HG02885 (cell line): ENCODE results near the gene TAS1R2.

Experiments
- ATAC-seq: cut with Tn5 transposase; IDR thresholded peaks from one replicate; pipeline ENCODE4 v1.9.1; 2021; ENCODE audit warnings: mild to moderate bottlenecking; ENCODE audit not compliant: unreplicated experiment, poor library complexity

Gene TAS1R2

DNA sequence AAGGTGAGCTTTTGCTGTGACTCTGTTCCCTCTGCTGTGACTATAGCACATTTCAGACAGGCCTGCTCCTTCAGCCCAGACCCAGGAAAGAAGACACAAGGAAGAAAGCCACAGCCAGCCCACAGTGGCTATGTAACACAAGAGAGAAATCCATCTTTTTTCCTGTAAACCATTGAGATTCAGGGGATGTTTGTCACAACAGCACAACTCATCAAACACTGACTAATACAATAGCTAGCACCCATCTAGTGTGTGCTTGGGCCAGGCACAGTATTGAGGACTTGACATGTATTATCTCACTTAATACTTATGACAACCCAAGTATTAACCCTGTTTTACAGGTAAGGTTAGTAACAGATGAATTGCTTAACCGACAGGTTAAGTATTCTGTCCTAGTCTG is 29.8 kb downstream of the TAS1R2 start:
- no peak for ATAC-seq

DNA sequence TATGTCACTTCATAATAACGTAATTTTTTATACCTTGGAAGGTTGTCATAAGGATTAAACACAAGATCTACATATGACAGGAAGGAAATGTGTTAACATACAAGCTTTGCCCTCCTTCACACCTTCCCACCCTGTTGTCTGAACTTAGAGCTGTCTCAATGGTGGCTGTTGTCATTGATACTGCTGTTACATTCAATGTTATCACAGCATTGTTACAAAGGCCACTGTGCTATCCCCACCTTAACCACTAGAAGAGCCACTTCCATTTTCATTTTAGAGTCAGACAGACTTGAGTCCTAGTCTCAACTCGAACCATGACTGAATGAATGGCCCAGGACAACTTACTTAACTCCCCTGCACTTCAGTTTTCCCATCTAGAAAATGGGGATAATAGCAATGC is 31.2 kb downstream of the TAS1R2 start:
- no peak for ATAC-seq

DNA sequence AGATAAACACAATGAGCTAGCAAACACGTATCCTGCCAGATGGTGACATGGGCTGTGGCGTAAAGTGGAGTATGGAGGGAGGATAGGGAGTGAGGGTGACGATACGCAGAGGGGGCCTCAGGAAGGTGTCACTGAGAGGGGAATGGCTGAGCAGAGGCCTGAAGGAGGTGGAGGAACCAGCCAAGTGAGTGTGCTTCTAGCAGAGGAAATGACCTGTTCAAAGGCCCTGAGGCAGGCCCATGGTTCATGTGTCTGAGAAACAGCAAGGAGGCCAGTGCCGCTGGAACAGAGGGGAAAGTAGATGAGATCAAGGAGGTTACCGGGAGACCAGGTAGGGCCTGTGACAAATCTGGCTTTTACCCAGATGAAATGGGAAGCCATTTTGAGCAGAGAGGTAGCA is 36.0 kb downstream of the TAS1R2 start:
- no peak for ATAC-seq

DNA sequence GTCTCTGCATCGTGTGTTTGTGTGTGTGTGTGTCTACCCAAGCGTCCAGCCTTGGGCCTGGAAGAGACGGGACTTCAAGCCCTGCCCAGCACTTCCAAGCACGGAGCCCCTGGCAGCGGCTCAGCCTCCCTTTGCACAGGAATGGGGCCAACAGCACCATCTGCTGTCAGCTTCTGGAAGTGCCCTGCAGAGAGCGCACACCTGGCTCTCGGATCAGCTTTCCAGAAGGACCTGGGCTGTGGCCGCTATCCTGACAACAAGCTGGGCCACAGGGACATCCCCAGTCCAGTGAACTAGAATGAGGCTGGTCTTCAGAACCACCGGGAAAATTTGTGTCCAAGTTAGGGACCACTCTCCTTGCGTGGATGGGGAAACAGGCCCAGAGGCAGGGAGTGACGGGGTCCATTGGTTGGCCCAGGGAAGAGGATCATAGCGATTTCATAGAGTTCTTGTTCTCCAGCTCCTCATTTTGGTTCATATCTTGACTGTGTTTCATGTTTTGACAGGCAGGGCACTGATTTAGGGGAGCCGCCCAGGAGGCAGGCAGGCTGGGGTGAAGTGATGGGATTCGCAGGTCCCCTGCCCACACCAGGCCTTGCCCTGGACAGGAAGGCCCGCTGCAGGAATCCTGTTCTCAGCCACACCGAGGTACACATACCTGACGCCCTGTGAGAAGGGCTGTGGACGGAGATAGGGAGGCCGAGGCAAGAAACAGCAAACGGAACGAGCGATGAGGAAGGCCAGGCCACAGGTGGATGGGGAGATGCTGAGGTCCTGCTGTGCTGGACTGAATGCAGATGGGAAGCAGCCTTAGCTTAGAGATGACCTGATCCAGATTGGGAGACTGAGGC is 38.4 kb downstream of the TAS1R2 start:
- no peak for ATAC-seq

GRCh38 chr1:18819986-18820790 is 39.3 kb downstream of the TAS1R2 start:
- ATAC-seq, result no peak

- ATAC-seq, result no peak
Observed at GRCh38 chr1:18819203-18819602, 40.3 kb downstream of the TAS1R2 start.

DNA sequence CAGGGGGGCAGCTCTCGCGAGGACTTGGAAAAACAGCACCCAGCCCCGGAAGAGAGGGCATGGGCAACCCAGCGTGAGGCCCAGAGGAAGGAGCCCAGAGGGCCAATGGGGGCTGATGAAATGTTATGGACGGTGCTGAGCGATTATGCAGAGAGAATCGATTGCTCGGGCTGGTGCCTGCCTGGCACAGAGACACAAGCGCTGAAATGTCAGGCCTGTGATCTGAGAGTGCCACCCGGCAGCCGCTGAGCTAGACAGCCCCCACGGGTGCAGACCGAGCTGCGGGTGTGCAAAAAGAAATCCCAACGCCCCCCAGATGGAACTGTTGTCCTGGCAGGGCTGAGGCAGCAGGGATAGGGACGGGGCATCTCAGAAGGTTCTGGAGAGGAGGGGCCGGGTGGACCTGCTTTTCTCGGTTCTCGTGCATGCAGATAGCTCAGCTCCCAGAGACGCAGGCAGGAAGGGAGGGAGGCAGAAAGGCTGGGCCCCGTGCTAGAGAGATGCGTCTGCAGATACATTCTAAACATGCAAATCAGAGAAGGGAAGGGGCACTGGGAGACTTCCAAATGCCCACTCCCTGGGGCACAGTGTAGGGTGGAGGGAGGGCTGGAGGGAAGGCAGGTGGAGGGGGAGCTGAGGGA is 41.5 kb downstream of the TAS1R2 start:
- no peak for ATAC-seq

DNA sequence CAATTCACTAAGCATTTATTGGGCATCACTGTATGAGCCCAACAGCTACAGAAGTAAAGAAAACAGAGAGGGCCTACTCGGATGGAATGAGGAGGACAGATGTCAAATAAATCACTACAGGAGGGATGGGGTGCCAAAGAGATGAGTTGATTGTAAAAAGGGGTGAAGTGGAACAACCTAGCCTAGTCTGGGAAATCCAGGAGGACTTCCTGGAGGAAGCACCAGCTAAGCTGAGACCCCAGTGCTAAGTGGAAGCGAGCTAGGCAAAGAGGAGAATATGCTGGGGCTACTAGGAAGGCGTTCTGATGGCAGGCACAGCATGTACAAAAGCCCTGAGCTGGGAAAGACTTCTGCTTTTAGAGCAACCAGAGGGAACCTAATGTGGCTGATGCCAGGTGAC is 42.1 kb downstream of the TAS1R2 start:
- no peak for ATAC-seq

DNA sequence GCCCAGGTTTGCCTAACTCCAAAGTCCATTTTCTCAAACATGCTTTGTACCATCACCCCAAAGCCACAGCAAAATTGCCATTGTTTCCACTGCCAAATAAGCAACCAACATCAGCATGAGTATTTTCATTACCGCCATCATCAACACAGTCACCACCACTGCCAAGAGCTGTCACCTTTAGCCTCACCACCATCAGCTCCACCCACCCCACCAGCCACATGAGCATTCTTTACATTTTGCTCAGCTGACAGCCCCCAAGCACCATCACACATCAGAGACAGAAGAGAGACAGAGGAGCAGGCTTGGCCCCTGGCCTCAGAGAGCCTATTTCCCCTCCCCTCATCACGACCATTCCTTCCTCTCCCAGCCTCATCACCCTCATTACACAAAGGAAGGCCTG is 42.7 kb downstream of the TAS1R2 start:
- ATAC-seq, result no peak

- no peak for ATAC-seq
Observed at GRCh38 chr1:18814874-18815531, 44.5 kb downstream of the TAS1R2 start.

- no peak for ATAC-seq
Observed at GRCh38 chr1:18814425-18814824, 45.0 kb downstream of the TAS1R2 start.

- ATAC-seq, result no peak
Observed at GRCh38 chr1:18812453-18812939, 47.0 kb downstream of the TAS1R2 start.

DNA sequence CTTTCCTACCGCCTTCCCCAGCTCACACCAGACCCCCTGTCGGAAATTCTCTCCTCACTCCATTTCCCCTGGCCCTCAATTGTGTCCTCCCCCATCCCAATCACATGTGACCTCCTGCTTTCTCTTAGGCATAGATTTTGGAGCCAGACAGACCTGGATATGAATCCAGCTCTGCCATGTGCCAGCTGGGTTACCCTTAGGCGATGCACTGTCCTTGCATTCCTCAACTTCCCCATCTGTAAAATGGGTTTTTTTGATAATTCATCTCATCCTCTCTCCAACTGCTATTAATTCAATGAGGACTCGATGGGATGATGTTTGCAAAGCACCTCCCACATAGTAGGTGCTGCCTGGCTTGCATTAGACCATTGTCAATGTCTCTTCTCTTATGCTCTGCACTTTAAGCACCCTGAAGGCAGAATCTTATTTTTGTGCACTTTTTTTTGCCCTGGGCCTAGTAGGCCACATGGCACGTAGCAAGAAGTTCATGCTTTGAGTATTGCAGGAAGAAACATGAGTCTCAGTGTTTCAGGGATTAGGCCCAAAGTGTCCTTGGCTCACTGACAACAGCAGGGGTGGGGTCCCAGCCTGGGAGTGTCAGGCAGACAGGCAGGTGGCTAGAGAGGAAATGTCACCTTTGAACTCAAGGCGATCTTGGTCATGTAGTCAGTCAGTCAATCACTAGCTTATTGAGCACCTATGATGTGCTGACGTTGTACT is 47.6 kb downstream of the TAS1R2 start:
- ATAC-seq, result no peak

GRCh38 chr1:18809953-18810899 is 49.2 kb downstream of the TAS1R2 start:
- no peak for ATAC-seq

GRCh38 chr1:18808550-18808949 is 50.9 kb downstream of the TAS1R2 start:
- ATAC-seq, result no peak

DNA sequence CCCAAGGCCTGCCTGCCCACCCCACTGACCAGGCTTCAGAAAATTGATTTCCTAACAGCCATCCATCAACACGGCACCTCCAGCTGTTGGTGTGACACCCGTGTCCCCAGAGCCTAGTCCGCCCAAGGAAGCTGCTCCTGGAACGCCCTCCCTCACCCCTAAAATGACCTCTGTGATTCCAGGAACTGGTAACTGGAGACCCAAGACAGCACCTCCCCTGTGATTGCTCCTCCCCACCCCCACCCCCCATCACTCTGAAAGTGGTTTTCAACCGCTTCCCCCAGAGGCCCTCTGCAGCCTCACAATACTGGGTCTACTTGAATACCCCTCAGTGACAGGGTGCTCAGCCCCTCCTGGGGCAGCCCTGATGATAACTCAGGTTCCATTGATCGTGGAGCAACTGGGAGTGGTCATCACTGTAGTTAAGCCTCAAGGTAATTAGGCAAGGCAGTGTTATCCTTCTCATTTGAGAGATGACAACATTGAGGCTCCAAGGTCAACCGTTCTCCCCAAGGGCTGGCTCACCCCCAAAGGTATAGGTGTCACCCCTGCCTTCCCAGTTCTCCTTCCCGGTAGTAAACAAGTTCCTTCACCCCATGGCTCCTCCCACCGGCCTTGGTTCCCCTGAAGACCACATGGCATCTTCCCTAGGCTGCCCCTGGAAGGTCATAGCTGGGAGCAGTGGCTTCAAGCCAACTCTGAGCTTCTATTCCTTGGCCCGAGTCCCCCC is 52.0 kb downstream of the TAS1R2 start:
- ATAC-seq, result no peak

- no peak for ATAC-seq
Observed at GRCh38 chr1:18805925-18806849, 53.3 kb downstream of the TAS1R2 start.
